ENCODE data around the gene SPATS2. TPM values are rescaled to one million over a fixed set of nuclear protein-coding genes. Genes with fewer than 3 reads are reported as not detected.
A peak's percentile ranks its signal among the peaks of the same experiment; 100 is the strongest.
"Not testable (repeated sequence)": the region's sequence is repeated elsewhere in the genome, so short reads cannot be mapped to it uniquely, and the experiment has no call there.

Gene SPATS2
- 10 to 100 TPM in 1 of 2 experiments, 1 to 10 TPM in 1; 9.2 to 10.8 TPM for total RNA-seq

- POLR2A ChIA-PET = interaction anchor here (0.5 to 2.5 kb wide), 16 partner anchors 9 to 381 kb away, joined by 3 to 16 read pairs (median 4); partner anchors contain the start of genes DNAJC22, PRPF40B and TUBA1B
Measured at GRCh38 chr12:49367381-49368239, at the start of gene SPATS2. TSS of gene SPATS2 (plus strand) at chr12:49367462. CDS start at chr12:49461013, 93,551 bp downstream.

GRCh38 chr12:49320411-49321103, 46.7 kb upstream of the SPATS2 start:
- H3K9me3 Mint-ChIP-seq; POLR2A ChIA-PET; intact Hi-C loops (cut with micrococcal nuclease); H3K27ac Mint-ChIP-seq; H3K4me3 Mint-ChIP-seq; H3K4me1 Mint-ChIP-seq (ENCODE audit: low read depth); H3K27me3 Mint-ChIP-seq; DNase-seq; ATAC-seq: not testable (repeated sequence)
- peaks cover 13% of the 10 kb centered on the region for H3K36me3 Mint-ChIP-seq (ENCODE audit: low read depth)
- CTCF ChIA-PET = interaction anchor here (0.7 to 4.7 kb wide), 5 partner anchors 22 to 69 kb away, joined by 3 to 42 read pairs (median 5); partner anchors contain the start of gene PRPH
- peak; percentile 34 for TF ChIP-seq CTCF (IDR thresholded peaks at IDR 0.05)

More at GRCh38 chr12:49367381-49368239, at the start of gene SPATS2:
- Mint-ChIP-seq H3K27me3 (no peaks in the 10 kb centered on the region), H3K36me3 (ENCODE audit: low read depth) (no peaks in the 10 kb centered on the region), H3K4me1 (ENCODE audit: low read depth) (peaks cover 29% of the 10 kb centered on the region), H3K9me3 (no peaks in the 10 kb centered on the region), H3K27ac (peak within 1 kb of the TSS; percentile 98), H3K4me3 (peak within 1 kb of the TSS; percentile 74)
- DNase-seq (peak; percentile 93), ATAC-seq (no peak)
- CTCF ChIA-PET = interaction anchor here (0.8 to 8.2 kb wide), 17 partner anchors 10 to 236 kb away, joined by 3 to 71 read pairs (median 4); partner anchors contain the start of genes DNAJC22, TROAP, TUBA1A and TUBA1B
- no peak for TF ChIP-seq CTCF (IDR thresholded peaks at IDR 0.05)
- intact Hi-C loops (cut with micrococcal nuclease) = no loop called here

- Mint-ChIP-seq H3K9me3 (no peaks in the 10 kb centered on the region), H3K4me3 (peak overlapping the region; percentile 100), H3K36me3 (ENCODE audit: low read depth) (peaks cover 18% of the 10 kb centered on the region), H3K27me3 (no peaks in the 10 kb centered on the region), H3K4me1 (ENCODE audit: low read depth) (peaks cover 10% of the 10 kb centered on the region), H3K27ac (peak overlapping the region; percentile 92)
- DNase-seq (no peak), ATAC-seq (no peak)
- TF ChIP-seq CTCF (IDR thresholded peaks at IDR 0.05) = no peak
- intact Hi-C loops (cut with micrococcal nuclease) = no loop called here
- ChIA-PET CTCF (interaction anchor here (1.0 to 4.7 kb wide), 13 partner anchors 9 to 419 kb away, joined by 3 to 42 read pairs (median 11); partner anchors contain the start of genes C1QL4, DNAJC22, PRPH and TMBIM6), POLR2A (interaction anchor here (0.7 to 2.7 kb wide), 9 partner anchors 10 to 58 kb away, joined by 3 to 17 read pairs (median 5); partner anchors contain the start of genes PRPH and TUBA1C)
Measured at GRCh38 chr12:49322367-49322707, 44.9 kb upstream of the SPATS2 start.

- H3K9me3 Mint-ChIP-seq = no peaks in the 10 kb centered on the region
- peaks cover 23% of the 10 kb centered on the region for H3K36me3 Mint-ChIP-seq (ENCODE audit: low read depth)
- intact Hi-C loops (cut with micrococcal nuclease) = no loop called here
- peaks cover 10% of the 10 kb centered on the region for H3K4me1 Mint-ChIP-seq (ENCODE audit: low read depth)
- ATAC-seq (peak; percentile 96), DNase-seq (peak; percentile 98)
- no peak for TF ChIP-seq CTCF (IDR thresholded peaks at IDR 0.05)
- H3K4me3 Mint-ChIP-seq = peak within 1 kb of the TSS; percentile 100
- POLR2A ChIA-PET = interaction anchor here (0.7 to 2.7 kb wide), 10 partner anchors 9 to 58 kb away, joined by 3 to 17 read pairs (median 4); partner anchors contain the start of genes PRPH and TUBA1C
- peak within 1 kb of the TSS; percentile 92 for H3K27ac Mint-ChIP-seq
- H3K27me3 Mint-ChIP-seq = no peaks in the 10 kb centered on the region
- CTCF ChIA-PET = interaction anchor here (0.8 to 4.7 kb wide), 16 partner anchors 9 to 419 kb away, joined by 3 to 42 read pairs (median 4); partner anchors contain the start of genes C1QL4, DNAJC22, PRPH and TMBIM6
Measured at GRCh38 chr12:49322708-49323523, 44.3 kb upstream of the SPATS2 start, which contains the start of gene TROAP. TSS of gene TROAP (plus strand) at chr12:49323255. CDS start at chr12:49323609, 354 bp downstream.
